GM19240 (cell line): ENCODE results near the gene CTNNA2.

ENCODE experiments used
- DNase-seq: peaks from one replicate; pipeline ENCODE4 v3.0.0; 2011; ENCODE audit warnings: low spot score; ENCODE audit not compliant: insufficient read length

The CTNNA2 gene

GRCh38 chr2:79916285-79916684 is 403.4 kb downstream of the CTNNA2 start:
- DNase-seq, result no peak

GRCh38 chr2:79920512-79921076 is 407.7 kb downstream of the CTNNA2 start:
- DNase-seq, result no peak

GRCh38 chr2:79929624-79930023 is 416.8 kb downstream of the CTNNA2 start:
- no peak for DNase-seq

- DNase-seq, result no peak
These were observed 422.3 kb downstream of the CTNNA2 start for GRCh38 chr2:79935046-79935732.

- DNase-seq, result no peak
These were observed 423.2 kb downstream of the CTNNA2 start for GRCh38 chr2:79935771-79936657.

GRCh38 chr2:79936715-79937114 is 423.9 kb downstream of the CTNNA2 start:
- no peak for DNase-seq

- no peak for DNase-seq
These were observed 425.8 kb downstream of the CTNNA2 start for GRCh38 chr2:79938648-79939047.

GRCh38 chr2:79940364-79940763 is 427.5 kb downstream of the CTNNA2 start:
- DNase-seq, result no peak

GRCh38 chr2:79941179-79941578 is 428.3 kb downstream of the CTNNA2 start:
- no peak for DNase-seq

- DNase-seq, result no peak
These were observed 431.4 kb downstream of the CTNNA2 start for GRCh38 chr2:79944205-79944604.

GRCh38 chr2:79945653-79946445 is 433.0 kb downstream of the CTNNA2 start:
- DNase-seq, result no peak

GRCh38 chr2:79947751-79948150 is 434.9 kb downstream of the CTNNA2 start:
- no peak for DNase-seq

GRCh38 chr2:79950526-79950925 is 437.7 kb downstream of the CTNNA2 start:
- no peak for DNase-seq

- no peak for DNase-seq
These were observed 439.8 kb downstream of the CTNNA2 start for GRCh38 chr2:79952616-79953015.

GRCh38 chr2:79960035-79960434 is 447.2 kb downstream of the CTNNA2 start:
- no peak for DNase-seq

- DNase-seq, result no peak
These were observed 447.7 kb downstream of the CTNNA2 start for GRCh38 chr2:79960519-79960918.

- no peak for DNase-seq
These were observed 452.1 kb downstream of the CTNNA2 start for GRCh38 chr2:79964966-79965365.

- DNase-seq, result no peak
These were observed 453.5 kb downstream of the CTNNA2 start for GRCh38 chr2:79966369-79966768.

- DNase-seq, result no peak
These were observed 454.0 kb downstream of the CTNNA2 start for GRCh38 chr2:79966882-79967281.

GRCh38 chr2:79971807-79972206 is 459.0 kb downstream of the CTNNA2 start:
- no peak for DNase-seq

GRCh38 chr2:79972661-79973060 is 459.8 kb downstream of the CTNNA2 start:
- DNase-seq, result no peak
